Activated naive CD4-positive, alpha-beta T cell treated with anti-CD3 and anti-CD28 coated beads, Interleukin-2, amount 50 U/mL, for 24 hours (primary cell): ENCODE results near the gene INO80.
"Not testable (repeated sequence)": the region's sequence is repeated elsewhere in the genome, so short reads cannot be mapped to it uniquely, and the experiment has no call there.

Experiments used
- H3K27ac Mint-ChIP-seq: one replicate; pipeline ENCODE4 v1.8.0; 2021; ENCODE audit warnings: mild to moderate bottlenecking, mixed read lengths
- H3K27me3 Mint-ChIP-seq: one replicate; pipeline ENCODE4 v1.8.0; 2021; ENCODE audit warnings: mixed read lengths
- H3K36me3 Mint-ChIP-seq: one replicate; pipeline ENCODE4 v1.8.0; 2021; ENCODE audit warnings: mixed read lengths
- H3K4me1 Mint-ChIP-seq: one replicate; pipeline ENCODE4 v1.8.0; 2021; ENCODE audit warnings: mixed read lengths
- H3K4me3 Mint-ChIP-seq: one replicate; pipeline ENCODE4 v1.8.0; 2021; ENCODE audit warnings: mild to moderate bottlenecking, mixed read lengths
- H3K9me3 Mint-ChIP-seq: one replicate; pipeline ENCODE4 v1.8.0; 2021; ENCODE audit warnings: mixed read lengths

Gene INO80

GRCh38 chr15:41116116-41116961, at the start of gene INO80:
TSS of gene INO80 (minus strand) at chr15:41116280. CDS start at chr15:41096310, 19,970 bp downstream.
- peaks cover 24% of the 10 kb centered on the region for H3K4me1 Mint-ChIP-seq
- peak within 1 kb of the TSS; percentile 98 for H3K4me3 Mint-ChIP-seq
- peaks cover 4% of the 10 kb centered on the region for H3K36me3 Mint-ChIP-seq
- no peaks in the 10 kb centered on the region for H3K9me3 Mint-ChIP-seq
- H3K27ac Mint-ChIP-seq = peak within 1 kb of the TSS; percentile 100
- H3K27me3 Mint-ChIP-seq = no peaks in the 10 kb centered on the region

- no peaks in the 10 kb centered on the region for H3K36me3 Mint-ChIP-seq
- H3K27ac Mint-ChIP-seq = peak overlapping the region; percentile 6
- no peaks in the 10 kb centered on the region for H3K9me3 Mint-ChIP-seq
- H3K4me3 Mint-ChIP-seq = no peak overlapping the region
- no peaks in the 10 kb centered on the region for H3K27me3 Mint-ChIP-seq
- peaks cover 7% of the 10 kb centered on the region for H3K4me1 Mint-ChIP-seq
Observed at GRCh38 chr15:41161736-41162135, 45.7 kb upstream of the INO80 start.

- Mint-ChIP-seq H3K27ac (no peak overlapping the region), H3K9me3 (no peaks in the 10 kb centered on the region), H3K4me1 (peaks cover 7% of the 10 kb centered on the region), H3K4me3 (no peak overlapping the region), H3K27me3 (no peaks in the 10 kb centered on the region), H3K36me3 (no peaks in the 10 kb centered on the region)
Observed at GRCh38 chr15:41161336-41161735, 45.3 kb upstream of the INO80 start.

GRCh38 chr15:41160639-41161315, 44.7 kb upstream of the INO80 start:
- no peaks in the 10 kb centered on the region for H3K9me3 Mint-ChIP-seq
- H3K4me1 Mint-ChIP-seq = peaks cover 7% of the 10 kb centered on the region
- H3K27ac Mint-ChIP-seq = no peak overlapping the region
- no peaks in the 10 kb centered on the region for H3K36me3 Mint-ChIP-seq
- no peak overlapping the region for H3K4me3 Mint-ChIP-seq
- no peaks in the 10 kb centered on the region for H3K27me3 Mint-ChIP-seq

GRCh38 chr15:41154412-41154811, 38.3 kb upstream of the INO80 start:
- Mint-ChIP-seq H3K27ac (no peak overlapping the region), H3K4me1 (peaks cover 10% of the 10 kb centered on the region), H3K27me3 (no peaks in the 10 kb centered on the region), H3K4me3 (no peak overlapping the region), H3K36me3 (no peaks in the 10 kb centered on the region), H3K9me3 (no peaks in the 10 kb centered on the region)

GRCh38 chr15:41153733-41154132, 37.7 kb upstream of the INO80 start:
- Mint-ChIP-seq H3K9me3 (no peaks in the 10 kb centered on the region), H3K36me3 (no peaks in the 10 kb centered on the region), H3K27ac (no peak overlapping the region), H3K4me1 (peaks cover 10% of the 10 kb centered on the region), H3K4me3 (no peak overlapping the region), H3K27me3 (no peaks in the 10 kb centered on the region)

- Mint-ChIP-seq H3K36me3 (no peaks in the 10 kb centered on the region), H3K9me3 (no peaks in the 10 kb centered on the region), H3K27me3 (no peaks in the 10 kb centered on the region), H3K27ac (no peak overlapping the region), H3K4me1 (peaks cover 10% of the 10 kb centered on the region), H3K4me3 (no peak overlapping the region)
Observed at GRCh38 chr15:41151451-41152005, 35.4 kb upstream of the INO80 start.

GRCh38 chr15:41150279-41150678, 34.2 kb upstream of the INO80 start:
- no peaks in the 10 kb centered on the region for H3K27me3 Mint-ChIP-seq
- H3K4me1 Mint-ChIP-seq = peaks cover 10% of the 10 kb centered on the region
- H3K9me3 Mint-ChIP-seq = no peaks in the 10 kb centered on the region
- H3K36me3 Mint-ChIP-seq = no peaks in the 10 kb centered on the region
- H3K4me3 Mint-ChIP-seq = no peak overlapping the region
- H3K27ac Mint-ChIP-seq = no peak overlapping the region

GRCh38 chr15:41148065-41148464, 32.0 kb upstream of the INO80 start:
- Mint-ChIP-seq H3K27ac (no peak overlapping the region), H3K4me3 (no peak overlapping the region), H3K36me3 (no peaks in the 10 kb centered on the region), H3K4me1 (peaks cover 10% of the 10 kb centered on the region), H3K27me3 (no peaks in the 10 kb centered on the region), H3K9me3 (no peaks in the 10 kb centered on the region)

GRCh38 chr15:41139619-41140018, 23.5 kb upstream of the INO80 start:
- Mint-ChIP-seq H3K4me1 (no peaks in the 10 kb centered on the region), H3K27ac (no peak overlapping the region), H3K9me3 (no peaks in the 10 kb centered on the region), H3K4me3 (no peak overlapping the region), H3K36me3 (no peaks in the 10 kb centered on the region), H3K27me3 (no peaks in the 10 kb centered on the region)

- H3K4me1 Mint-ChIP-seq, H3K27ac Mint-ChIP-seq, H3K9me3 Mint-ChIP-seq, H3K4me3 Mint-ChIP-seq, H3K27me3 Mint-ChIP-seq, H3K36me3 Mint-ChIP-seq: not testable (repeated sequence)
Observed at GRCh38 chr15:41139112-41139511, 23.0 kb upstream of the INO80 start.

GRCh38 chr15:41135580-41135979, 19.5 kb upstream of the INO80 start:
- not testable (repeated sequence) for H3K9me3 Mint-ChIP-seq, H3K4me3 Mint-ChIP-seq, H3K27ac Mint-ChIP-seq, H3K4me1 Mint-ChIP-seq, H3K36me3 Mint-ChIP-seq, H3K27me3 Mint-ChIP-seq

GRCh38 chr15:41133454-41133853, 17.4 kb upstream of the INO80 start:
- no peaks in the 10 kb centered on the region for H3K36me3 Mint-ChIP-seq
- H3K4me3 Mint-ChIP-seq = no peak overlapping the region
- H3K27me3 Mint-ChIP-seq = no peaks in the 10 kb centered on the region
- H3K4me1 Mint-ChIP-seq = no peaks in the 10 kb centered on the region
- no peak overlapping the region for H3K27ac Mint-ChIP-seq
- no peaks in the 10 kb centered on the region for H3K9me3 Mint-ChIP-seq

- H3K36me3 Mint-ChIP-seq, H3K9me3 Mint-ChIP-seq, H3K4me1 Mint-ChIP-seq, H3K27me3 Mint-ChIP-seq, H3K4me3 Mint-ChIP-seq: not testable (repeated sequence)
- peak overlapping the region; percentile 6 for H3K27ac Mint-ChIP-seq
Observed at GRCh38 chr15:41132094-41132493, 16.0 kb upstream of the INO80 start.

- no peaks in the 10 kb centered on the region for H3K4me1 Mint-ChIP-seq
- peaks cover 5% of the 10 kb centered on the region for H3K27me3 Mint-ChIP-seq
Observed at GRCh38 chr15:41128174-41128902, 12.3 kb upstream of the INO80 start.

More at GRCh38 chr15:41128174-41128902, 12.3 kb upstream of the INO80 start:
- Mint-ChIP-seq H3K4me3 (no peak overlapping the region), H3K36me3 (no peaks in the 10 kb centered on the region), H3K27ac (no peak overlapping the region), H3K9me3 (no peaks in the 10 kb centered on the region)
